Measurements from ENCODE around the gene NR4A3. TPM values are rescaled to one million over a fixed set of nuclear protein-coding genes. Genes with fewer than 3 reads are reported as not detected.
"Not testable (repeated sequence)": the region's sequence is repeated elsewhere in the genome, so short reads cannot be mapped to it uniquely, and the experiment has no call there.

The NR4A3 gene
- total RNA-seq, 1 donor from 2014 or later, result 2.0 TPM

DNA sequence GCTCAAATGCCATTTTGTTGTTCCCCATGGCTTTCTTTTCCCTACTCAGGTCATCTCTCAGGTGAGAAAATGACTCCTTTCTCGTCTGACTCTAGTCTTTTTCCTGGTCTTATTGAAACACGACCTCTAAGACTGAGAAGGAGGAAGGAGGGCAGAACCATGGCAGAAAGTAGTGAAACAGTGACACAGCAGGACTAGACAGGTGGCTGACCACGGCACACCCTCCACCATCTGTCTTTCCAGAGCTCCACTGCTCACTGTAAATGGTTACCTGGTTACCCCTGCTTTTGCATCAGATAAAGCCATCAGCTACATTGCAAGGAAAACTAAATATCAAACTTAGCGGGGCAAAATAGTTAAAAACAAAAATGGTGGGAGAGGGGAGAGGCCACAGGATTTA is 30.9 kb downstream of the NR4A3 start:
- H3K36me3 Mint-ChIP-seq, result peaks cover 4% of the 10 kb centered on the region
- TF ChIP-seq CTCF (conservative IDR thresholded peaks at IDR 0.05), result no peak
- no peak overlapping the region for H3K4me3 Mint-ChIP-seq
- H3K27ac Mint-ChIP-seq, result no peak overlapping the region
- H3K9me3 Mint-ChIP-seq, result no peaks in the 10 kb centered on the region
- H3K27me3 Mint-ChIP-seq, result no peaks in the 10 kb centered on the region
- H3K4me1 Mint-ChIP-seq (ENCODE audit: unreplicated experiment), result no peaks in the 10 kb centered on the region
- DNase-seq (ENCODE audit: extremely low spot score, unreplicated experiment), result no peak

DNA sequence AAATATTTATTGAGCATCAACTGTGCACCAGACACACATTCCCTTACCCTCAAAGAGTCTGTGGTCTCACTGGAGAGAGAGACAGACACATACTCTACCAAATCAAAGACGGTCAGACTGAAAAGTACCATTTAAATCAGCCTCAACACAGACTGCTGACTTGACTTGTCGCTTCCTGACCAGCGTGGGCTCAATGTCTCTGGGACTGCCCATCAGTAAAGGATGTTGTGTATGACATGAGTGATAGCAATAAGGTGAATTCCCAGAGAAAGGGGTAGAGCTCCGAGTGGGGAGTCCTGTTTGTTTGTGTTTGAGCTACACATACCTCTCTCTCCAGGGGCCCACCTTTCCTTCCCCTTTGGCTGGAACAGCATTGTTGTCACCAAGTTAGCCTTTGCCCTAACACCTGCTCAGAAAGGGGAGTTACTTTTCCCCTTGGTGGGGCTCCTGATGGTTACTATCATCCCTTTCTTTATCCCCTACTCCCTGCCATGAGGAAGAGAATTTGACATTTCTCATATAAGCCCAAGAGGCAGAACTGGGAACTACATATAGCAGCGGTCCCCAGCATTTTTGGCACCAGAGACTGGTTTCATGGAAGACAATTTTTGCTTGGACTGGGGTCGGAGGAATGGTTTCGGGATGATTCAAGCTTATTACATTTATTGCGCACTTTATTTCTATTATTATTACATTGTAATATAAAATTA is 33.9 kb downstream of the NR4A3 start:
- TF ChIP-seq CTCF (conservative IDR thresholded peaks at IDR 0.05), result peak; percentile 49
- no peak for DNase-seq (ENCODE audit: extremely low spot score, unreplicated experiment)
- no peaks in the 10 kb centered on the region for H3K9me3 Mint-ChIP-seq
- H3K27me3 Mint-ChIP-seq, result no peaks in the 10 kb centered on the region
- H3K4me1 Mint-ChIP-seq (ENCODE audit: unreplicated experiment), result no peaks in the 10 kb centered on the region
- peaks cover 4% of the 10 kb centered on the region for H3K36me3 Mint-ChIP-seq
- no peak overlapping the region for H3K27ac Mint-ChIP-seq
- no peak overlapping the region for H3K4me3 Mint-ChIP-seq

DNA sequence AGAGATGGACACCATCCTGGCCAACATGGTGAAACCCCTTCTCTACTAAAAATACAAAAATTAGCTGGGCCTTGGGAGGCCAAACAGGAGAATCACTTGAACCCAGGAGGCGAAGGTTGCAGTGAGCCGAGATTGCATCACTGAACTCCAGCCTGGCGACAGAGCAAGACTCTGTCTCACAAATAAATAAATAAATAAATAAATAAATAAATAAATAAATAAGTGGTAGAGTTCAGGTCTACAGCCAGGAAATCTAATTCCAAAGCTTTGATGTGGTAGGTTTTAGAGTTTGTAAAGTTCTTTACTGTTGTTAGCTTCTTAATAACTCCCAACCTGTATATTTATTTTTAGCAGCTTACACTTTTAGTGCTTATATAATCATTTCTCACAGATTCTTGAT is 35.9 kb downstream of the NR4A3 start:
- not testable (repeated sequence) for H3K27ac Mint-ChIP-seq; H3K36me3 Mint-ChIP-seq; H3K4me3 Mint-ChIP-seq; DNase-seq (ENCODE audit: extremely low spot score, unreplicated experiment); H3K9me3 Mint-ChIP-seq; H3K27me3 Mint-ChIP-seq; H3K4me1 Mint-ChIP-seq (ENCODE audit: unreplicated experiment)

- Mint-ChIP-seq H3K4me3 (no peak overlapping the region), H3K36me3 (no peaks in the 10 kb centered on the region), H3K27me3 (no peaks in the 10 kb centered on the region), H3K4me1 (ENCODE audit: unreplicated experiment) (no peaks in the 10 kb centered on the region), H3K9me3 (no peaks in the 10 kb centered on the region), H3K27ac (no peak overlapping the region)
- no peak for TF ChIP-seq CTCF (conservative IDR thresholded peaks at IDR 0.05)
- no peak for DNase-seq (ENCODE audit: extremely low spot score, unreplicated experiment)
These were observed 36.4 kb downstream of the NR4A3 start for GRCh38 chr9:99858087-99858486.

- Mint-ChIP-seq H3K27ac (no peak overlapping the region), H3K36me3 (no peaks in the 10 kb centered on the region), H3K9me3 (no peaks in the 10 kb centered on the region), H3K4me1 (ENCODE audit: unreplicated experiment) (no peaks in the 10 kb centered on the region), H3K4me3 (no peak overlapping the region), H3K27me3 (no peaks in the 10 kb centered on the region)
- DNase-seq (ENCODE audit: extremely low spot score, unreplicated experiment), result no peak
- TF ChIP-seq CTCF (conservative IDR thresholded peaks at IDR 0.05), result no peak
These were observed 37.7 kb downstream of the NR4A3 start for GRCh38 chr9:99859243-99859980.

- Mint-ChIP-seq H3K36me3 (no peaks in the 10 kb centered on the region), H3K9me3 (no peaks in the 10 kb centered on the region), H3K4me1 (ENCODE audit: unreplicated experiment) (no peaks in the 10 kb centered on the region), H3K27ac (no peak overlapping the region), H3K27me3 (no peaks in the 10 kb centered on the region), H3K4me3 (no peak overlapping the region)
- no peak for TF ChIP-seq CTCF (conservative IDR thresholded peaks at IDR 0.05)
- DNase-seq (ENCODE audit: extremely low spot score, unreplicated experiment), result no peak
These were observed 38.6 kb downstream of the NR4A3 start for GRCh38 chr9:99860266-99860665.

All from type B pancreatic cell (in vitro differentiated cells).